GM18508 (cell line): Measurements from ENCODE around the gene POMT1.
"Not testable (repeated sequence)": the region's sequence is repeated elsewhere in the genome, so short reads cannot be mapped to it uniquely, and the experiment has no call there.

Experiments
- ATAC-seq: cut with Tn5 transposase; IDR thresholded peaks from one replicate; pipeline ENCODE4 v1.9.1; 2021; ENCODE audit warnings: moderate number of reproducible peaks; ENCODE audit not compliant: insufficient read depth, unreplicated experiment

POMT1 gene

GRCh38 chr9:131502781-131503625 is at the start of gene POMT1:
Gene POMT1, plus strand, starts transcription at chr9:131502918. Its CDS starts 1,301 bp downstream, at chr9:131504219.
- no peak for ATAC-seq

- no peak for ATAC-seq
These were observed 48.7 kb upstream of the POMT1 start for GRCh38 chr9:131454028-131454427.

- not testable (repeated sequence) for ATAC-seq
These were observed 47.1 kb upstream of the POMT1 start for GRCh38 chr9:131455655-131456054.

- ATAC-seq = no peak
These were observed 45.0 kb upstream of the POMT1 start for GRCh38 chr9:131457746-131458145.

- ATAC-seq = no peak
These were observed 43.7 kb upstream of the POMT1 start for GRCh38 chr9:131459056-131459455.

- no peak for ATAC-seq
These were observed 41.6 kb upstream of the POMT1 start for GRCh38 chr9:131461166-131461565.

GRCh38 chr9:131464354-131465000 is 38.2 kb upstream of the POMT1 start:
- no peak for ATAC-seq

- ATAC-seq = no peak
These were observed 37.3 kb upstream of the POMT1 start for GRCh38 chr9:131465401-131465800.

- no peak for ATAC-seq
These were observed 35.3 kb upstream of the POMT1 start for GRCh38 chr9:131467214-131467935.

GRCh38 chr9:131468031-131468430 is 34.7 kb upstream of the POMT1 start:
- no peak for ATAC-seq

- no peak for ATAC-seq
These were observed 33.4 kb upstream of the POMT1 start for GRCh38 chr9:131469356-131469755.

- ATAC-seq = no peak
These were observed 32.8 kb upstream of the POMT1 start for GRCh38 chr9:131469951-131470350.

- ATAC-seq = no peak
These were observed 32.1 kb upstream of the POMT1 start for GRCh38 chr9:131470581-131470991.

GRCh38 chr9:131472085-131472484 is 30.6 kb upstream of the POMT1 start:
- ATAC-seq = not testable (repeated sequence)

GRCh38 chr9:131473198-131473885 is 29.4 kb upstream of the POMT1 start:
- ATAC-seq = no peak

GRCh38 chr9:131473891-131474290 is 28.8 kb upstream of the POMT1 start:
- ATAC-seq = no peak

- ATAC-seq = no peak
These were observed 28.0 kb upstream of the POMT1 start for GRCh38 chr9:131474711-131475110.

- ATAC-seq = no peak
These were observed 27.4 kb upstream of the POMT1 start for GRCh38 chr9:131475111-131475955.

- no peak for ATAC-seq
These were observed 26.6 kb upstream of the POMT1 start for GRCh38 chr9:131475956-131476776.
